ENCODE data around the gene SEMG1. TPM values are rescaled to one million over a fixed set of nuclear protein-coding genes. Genes with fewer than 3 reads are reported as not detected.

The SEMG1 gene
- total and polyA plus RNA-seq, 4 donors: not detected

Other genes with a start within 250 kb of the SEMG1 start
- 1 to 10 TPM; 4.4 to 5.6 TPM for gene TOMM34, start 246.6 kb upstream of the SEMG1 start, total RNA-seq
- 10 to 100 TPM in 1 of 2 donors, 1 to 10 TPM in 1; 10.0 to 12.1 TPM for gene TOMM34, start 246.6 kb upstream of the SEMG1 start, polyA plus RNA-seq
- 10 to 100 TPM; 16.7 to 20.8 TPM for gene STK4, start 240.5 kb upstream of the SEMG1 start, total RNA-seq
- 10 to 100 TPM in 1 of 2 donors, 1 to 10 TPM in 1; 3.7 to 11.1 TPM for gene STK4, start 240.5 kb upstream of the SEMG1 start, polyA plus RNA-seq
- under 1 TPM in 1 of 2 donors, not detected in 1; 0.09 TPM for gene KCNS1, start 105.9 kb upstream of the SEMG1 start, total RNA-seq
- under 1 TPM in 1 of 2 donors, not detected in 1; 0.02 TPM for gene KCNS1, start 105.9 kb upstream of the SEMG1 start, polyA plus RNA-seq
- not detected for gene WFDC5, start 91.9 kb upstream of the SEMG1 start, total RNA-seq
- gene WFDC5, start 91.9 kb upstream of the SEMG1 start, polyA plus RNA-seq: not detected
- gene WFDC12, start 82.6 kb upstream of the SEMG1 start, total RNA-seq: not detected
- not detected for gene WFDC12, start 82.6 kb upstream of the SEMG1 start, polyA plus RNA-seq
- not detected for gene PI3, start 32.1 kb upstream of the SEMG1 start, total RNA-seq
- not detected for gene PI3, start 32.1 kb upstream of the SEMG1 start, polyA plus RNA-seq
- not detected for gene SEMG2, start 14.3 kb downstream of the SEMG1 start, total RNA-seq
- gene SEMG2, start 14.3 kb downstream of the SEMG1 start, polyA plus RNA-seq: not detected
- 10 to 100 TPM in 1 of 2 donors, 1 to 10 TPM in 1; 1.9 to 60.1 TPM for gene SLPI, start 47.5 kb downstream of the SEMG1 start, total RNA-seq
- 100 to 1,000 TPM; 128 to 308 TPM for gene SLPI, start 47.5 kb downstream of the SEMG1 start, polyA plus RNA-seq
- gene RBPJL, start 99.8 kb downstream of the SEMG1 start, total RNA-seq: not detected
- not detected for gene RBPJL, start 99.8 kb downstream of the SEMG1 start, polyA plus RNA-seq
- not detected for gene MATN4, start 101.3 kb downstream of the SEMG1 start, total RNA-seq
- under 1 TPM in 1 of 2 donors, not detected in 1; 0.05 TPM for gene MATN4, start 101.3 kb downstream of the SEMG1 start, polyA plus RNA-seq
- gene SDC4, start 141.4 kb downstream of the SEMG1 start, total RNA-seq: 100 to 1,000 TPM in 1 of 2 donors, 10 to 100 TPM in 1; 54.4 to 147 TPM
- 10 to 100 TPM; 80.6 to 86.5 TPM for gene SDC4, start 141.4 kb downstream of the SEMG1 start, polyA plus RNA-seq
- gene SYS1, start 156.1 kb downstream of the SEMG1 start, total RNA-seq: 10 to 100 TPM; 15.0 to 29.0 TPM
- gene SYS1, start 156.1 kb downstream of the SEMG1 start, polyA plus RNA-seq: 10 to 100 TPM; 27.2 to 37.8 TPM
- not detected for gene TP53TG5, start 171.3 kb downstream of the SEMG1 start, total RNA-seq
- gene TP53TG5, start 171.3 kb downstream of the SEMG1 start, polyA plus RNA-seq: not detected
- 1 to 10 TPM; 2.1 to 3.2 TPM for gene DBNDD2, start 201.3 kb downstream of the SEMG1 start, total RNA-seq
- gene DBNDD2, start 201.3 kb downstream of the SEMG1 start, polyA plus RNA-seq: 1 to 10 TPM; 2.2 to 4.6 TPM
- 10 to 100 TPM; 14.4 to 20.7 TPM for gene PIGT, start 209.1 kb downstream of the SEMG1 start, total RNA-seq
- 10 to 100 TPM; 47.6 to 64.5 TPM for gene PIGT, start 209.1 kb downstream of the SEMG1 start, polyA plus RNA-seq